ENCODE data around the gene GRID1.

The GRID1 gene

GRCh38 chr10:86252079-86252478 is 114.5 kb downstream of the GRID1 start:
- Histone ChIP-seq H3K27ac (ENCODE audit: low read length) (no peak overlapping the region), H3K9ac (ENCODE audit: low read length) (no peak overlapping the region), H3K9me3 (replicated peaks; ENCODE audit: insufficient read depth, low read length) (no peaks in the 10 kb centered on the region), H3K27me3 (replicated peaks; ENCODE audit: insufficient read depth, low read length) (no peaks in the 10 kb centered on the region), H4K20me1 (ENCODE audit: insufficient read depth, low read length) (no peaks in the 10 kb centered on the region), H3K4me1 (ENCODE audit: low read length) (no peaks in the 10 kb centered on the region), H3K36me3 (replicated peaks; ENCODE audit: insufficient read depth, low read length) (no peaks in the 10 kb centered on the region), H2AFZ (ENCODE audit: low read length) (no peak overlapping the region), H3K79me2 (ENCODE audit: low read length) (no peaks in the 10 kb centered on the region), H3K4me3 (ENCODE audit: low read length) (no peak overlapping the region), H3K4me2 (ENCODE audit: low read depth, low read length) (no peak overlapping the region), H3K9me2 (replicated peaks; ENCODE audit: insufficient read depth, low read length) (no peaks in the 10 kb centered on the region), H3F3A (ENCODE audit: insufficient read depth, low read length) (no peaks in the 10 kb centered on the region)
- TF ChIP-seq EZH2phosphoT487 (IDR thresholded peaks at IDR 0.05; ENCODE audit: low read length) (no peak), CTCF (IDR thresholded peaks at IDR 0.05; ENCODE audit: low read length) (no peak), EZH2 (optimal IDR thresholded peaks at IDR 0.05; ENCODE audit: low read depth, low read length) (no peak)
- no peak for DNase-seq

- H3K9me3 ChIP-seq (replicated peaks; ENCODE audit: insufficient read depth, low read length): no peaks in the 10 kb centered on the region
Measured at GRCh38 chr10:86251426-86251825, 115.2 kb downstream of the GRID1 start.

GRCh38 chr10:86250399-86250798 is 116.2 kb downstream of the GRID1 start:
- H3K36me3 ChIP-seq (replicated peaks; ENCODE audit: insufficient read depth, low read length): no peaks in the 10 kb centered on the region
- H3K27me3 ChIP-seq (replicated peaks; ENCODE audit: insufficient read depth, low read length): no peaks in the 10 kb centered on the region
- no peaks in the 10 kb centered on the region for H4K20me1 ChIP-seq (ENCODE audit: insufficient read depth, low read length)
- no peaks in the 10 kb centered on the region for H3F3A ChIP-seq (ENCODE audit: insufficient read depth, low read length)
- H3K79me2 ChIP-seq (ENCODE audit: low read length): no peaks in the 10 kb centered on the region
- no peak overlapping the region for H3K4me2 ChIP-seq (ENCODE audit: low read depth, low read length)
- no peaks in the 10 kb centered on the region for H3K9me3 ChIP-seq (replicated peaks; ENCODE audit: insufficient read depth, low read length)
- H2AFZ ChIP-seq (ENCODE audit: low read length): no peak overlapping the region
- H3K4me1 ChIP-seq (ENCODE audit: low read length): no peaks in the 10 kb centered on the region
- no peaks in the 10 kb centered on the region for H3K9me2 ChIP-seq (replicated peaks; ENCODE audit: insufficient read depth, low read length)
- H3K4me3 ChIP-seq (ENCODE audit: low read length): no peak overlapping the region
- no peak overlapping the region for H3K9ac ChIP-seq (ENCODE audit: low read length)
- no peak for DNase-seq
- no peak overlapping the region for H3K27ac ChIP-seq (ENCODE audit: low read length)
- TF ChIP-seq CTCF (IDR thresholded peaks at IDR 0.05; ENCODE audit: low read length) (no peak), EZH2phosphoT487 (IDR thresholded peaks at IDR 0.05; ENCODE audit: low read length) (no peak), EZH2 (optimal IDR thresholded peaks at IDR 0.05; ENCODE audit: low read depth, low read length) (no peak)

More at GRCh38 chr10:86251426-86251825, 115.2 kb downstream of the GRID1 start:
- no peak overlapping the region for H3K27ac ChIP-seq (ENCODE audit: low read length)
- no peaks in the 10 kb centered on the region for H3K27me3 ChIP-seq (replicated peaks; ENCODE audit: insufficient read depth, low read length)
- H3K36me3 ChIP-seq (replicated peaks; ENCODE audit: insufficient read depth, low read length): no peaks in the 10 kb centered on the region
- no peaks in the 10 kb centered on the region for H3K79me2 ChIP-seq (ENCODE audit: low read length)
- H3K9me2 ChIP-seq (replicated peaks; ENCODE audit: insufficient read depth, low read length): no peaks in the 10 kb centered on the region
- no peak overlapping the region for H2AFZ ChIP-seq (ENCODE audit: low read length)
- no peaks in the 10 kb centered on the region for H3K4me1 ChIP-seq (ENCODE audit: low read length)
- no peak for DNase-seq
- TF ChIP-seq CTCF (IDR thresholded peaks at IDR 0.05; ENCODE audit: low read length) (no peak), EZH2phosphoT487 (IDR thresholded peaks at IDR 0.05; ENCODE audit: low read length) (no peak), EZH2 (optimal IDR thresholded peaks at IDR 0.05; ENCODE audit: low read depth, low read length) (no peak)
- no peaks in the 10 kb centered on the region for H3F3A ChIP-seq (ENCODE audit: insufficient read depth, low read length)
- no peak overlapping the region for H3K4me2 ChIP-seq (ENCODE audit: low read depth, low read length)
- no peak overlapping the region for H3K4me3 ChIP-seq (ENCODE audit: low read length)
- no peak overlapping the region for H3K9ac ChIP-seq (ENCODE audit: low read length)
- no peaks in the 10 kb centered on the region for H4K20me1 ChIP-seq (ENCODE audit: insufficient read depth, low read length)
